GM12873 (cell line): ENCODE measurements around the gene HLA-F.

Source experiments
- CTCF ChIP-seq: IDR thresholded peaks from 2 replicates; pipeline ENCODE4 v1.5.1; 2012; ENCODE audit warnings: low read depth, mild to moderate bottlenecking, moderate library complexity, low read length, control low read depth; ENCODE audit not compliant: insufficient read depth; ENCODE audit errors: missing control alignments

The HLA-F gene

DNA sequence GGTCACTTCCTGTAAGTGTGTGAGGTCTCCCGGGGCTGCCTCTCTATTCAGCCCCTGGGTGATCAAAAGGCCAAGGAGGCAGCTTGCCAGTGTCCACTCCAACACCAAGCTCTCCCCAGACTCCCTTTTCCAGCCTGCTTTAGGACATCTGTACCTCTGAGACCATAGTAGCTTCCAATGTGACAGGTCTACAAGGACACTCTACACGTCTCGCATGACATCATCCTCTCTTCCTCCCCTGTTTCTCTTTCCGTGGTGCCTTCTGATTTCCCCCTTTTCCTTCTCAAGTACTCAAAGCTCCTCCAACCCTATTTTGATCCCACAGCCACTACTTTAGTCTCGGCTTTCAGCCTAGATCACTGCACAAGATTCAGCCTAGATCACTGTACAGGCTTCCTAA, 26.4 kb downstream of the HLA-F start:
- TF ChIP-seq CTCF: no peak

GRCh38 chr6:29750709-29751108, 27.5 kb downstream of the HLA-F start:
- no peak for TF ChIP-seq CTCF

DNA sequence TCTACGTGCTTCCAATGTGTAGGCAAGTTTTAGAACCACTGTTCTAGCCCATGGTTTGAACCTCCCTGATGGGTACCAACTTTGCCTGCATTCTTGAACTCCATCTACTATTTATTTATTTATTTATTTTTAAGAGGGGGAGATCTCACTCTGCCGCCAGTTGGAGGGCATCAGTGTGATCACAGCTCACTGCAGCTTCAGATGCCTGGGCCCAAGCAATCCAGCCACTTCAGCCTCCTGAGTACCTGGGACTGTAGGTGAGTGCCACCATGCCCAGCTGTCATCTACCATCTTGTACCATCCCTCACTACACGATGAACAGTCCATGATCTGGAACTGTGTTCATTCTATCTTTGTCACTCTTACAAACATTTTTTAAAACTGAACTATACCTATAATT, 28.2 kb downstream of the HLA-F start:
- TF ChIP-seq CTCF: no peak

- TF ChIP-seq CTCF: peak; percentile 99
These were observed 29.4 kb downstream of the HLA-F start for GRCh38 chr6:29752451-29753308.

GRCh38 chr6:29753309-29753644, 30.0 kb downstream of the HLA-F start:
- no peak for TF ChIP-seq CTCF

DNA sequence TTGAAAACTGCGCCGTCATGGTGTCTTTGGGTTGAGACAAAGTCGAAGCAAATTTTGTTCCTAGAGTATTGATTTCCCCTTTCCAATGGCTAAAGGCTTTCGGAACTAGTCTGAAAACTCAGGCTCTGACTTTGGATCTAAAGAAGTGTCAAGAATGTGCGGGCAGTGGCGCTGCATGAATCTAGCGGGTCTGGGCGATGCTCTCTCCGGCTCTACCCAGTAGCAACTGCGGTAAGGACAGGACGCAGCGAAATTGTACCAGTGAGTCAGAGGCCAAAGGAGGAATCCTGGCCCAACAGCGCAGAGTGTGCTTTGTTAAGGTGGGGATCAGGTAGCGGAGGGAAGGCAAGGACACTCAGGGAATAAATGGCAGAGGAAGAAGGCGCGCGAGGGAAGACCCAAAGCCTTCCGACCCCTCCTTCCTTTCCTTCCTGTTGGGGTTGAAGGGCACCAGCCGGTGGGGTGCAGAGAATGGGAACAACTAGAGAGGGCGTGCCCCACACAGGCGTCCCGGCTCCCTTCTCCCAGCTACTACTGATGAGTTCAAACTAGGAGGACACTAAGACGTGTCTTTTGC, 32.1 kb downstream of the HLA-F start:
- TF ChIP-seq CTCF: no peak

DNA sequence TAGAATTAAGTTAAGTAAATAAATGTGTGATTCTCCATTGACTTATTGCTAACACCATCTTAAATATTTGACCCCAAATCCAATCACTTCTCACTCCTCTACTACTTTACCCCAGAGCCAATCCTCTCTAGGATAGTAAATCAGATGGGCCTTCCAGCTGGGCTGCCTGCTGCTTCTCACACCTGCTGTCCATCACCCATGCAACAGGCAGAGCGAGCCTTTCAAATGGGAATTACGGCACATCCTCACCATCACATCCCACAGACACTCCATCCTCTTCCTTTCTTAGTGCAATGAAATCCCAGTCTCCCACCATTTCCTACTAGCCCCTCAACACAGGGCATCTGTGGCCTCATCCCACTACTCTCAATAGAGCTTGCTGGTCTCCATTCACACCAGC, 34.0 kb downstream of the HLA-F start:
- no peak for TF ChIP-seq CTCF
